Upper lobe of right lung (tissue), 1 donor: ENCODE measurements around the gene NFKB2. TPM values are rescaled to one million over a fixed set of nuclear protein-coding genes. Genes with fewer than 3 reads are reported as not detected.

Experiments
- ATAC-seq: fragments of 200-7000 bp; cut with Tn5 transposase; one replicate; pipeline ENCODE4 v1.9.1; 2020; ENCODE audit warnings: mild to moderate bottlenecking, moderate library complexity
- DNase-seq: peaks from one replicate; pipeline ENCODE4 v3.0.0-alpha.2; 2020
- H3K27ac ChIP-seq: fragments of 200-600 bp; one replicate; pipeline ENCODE4 v1.8.0; 2022
- H3K27me3 ChIP-seq: fragments of 200-600 bp; one replicate; pipeline ENCODE4 v1.8.0; 2022; ENCODE audit warnings: mild to moderate bottlenecking
- H3K36me3 ChIP-seq: fragments of 200-600 bp; one replicate; pipeline ENCODE4 v1.8.0; 2022
- H3K4me1 ChIP-seq: fragments of 200-600 bp; one replicate; pipeline ENCODE4 v1.8.0; 2022
- H3K4me3 ChIP-seq: fragments of 200-600 bp; one replicate; pipeline ENCODE4 v1.8.0; 2022; ENCODE audit warnings: mild to moderate bottlenecking
- H3K9me3 ChIP-seq: fragments of 200-600 bp; one replicate; pipeline ENCODE4 v1.8.0; 2022
- intact Hi-C: fragments of 100-400 bp; cut with DNase I; formaldehyde crosslinking; loops from one replicate; pipeline ENCODE4 v1.11.0; 2022
- total RNA-seq: library from RNA; stranded (reverse); fragmentation: NEBNext Ultra II Directional; extraction: Animal tissue kit (Norgen Biotek cat#: 25700); gene quantifications from one replicate; pipeline ENCODE4 v1.2.1, GENCODE V29; 2021
- TF ChIP-seq, protein P1 (sequence below): fragments of 200-600 bp; IDR thresholded peaks from one replicate; pipeline ENCODE4 v1.8.0; 2022; ENCODE audit warnings: antibody characterized with exemption
- donor health status: DM: no; HTN: yes; CAD: no; lungs with severe emphysema.

The NFKB2 gene
- total RNA-seq, 1 donor from 2014 or later = 36.8 TPM

DNA sequence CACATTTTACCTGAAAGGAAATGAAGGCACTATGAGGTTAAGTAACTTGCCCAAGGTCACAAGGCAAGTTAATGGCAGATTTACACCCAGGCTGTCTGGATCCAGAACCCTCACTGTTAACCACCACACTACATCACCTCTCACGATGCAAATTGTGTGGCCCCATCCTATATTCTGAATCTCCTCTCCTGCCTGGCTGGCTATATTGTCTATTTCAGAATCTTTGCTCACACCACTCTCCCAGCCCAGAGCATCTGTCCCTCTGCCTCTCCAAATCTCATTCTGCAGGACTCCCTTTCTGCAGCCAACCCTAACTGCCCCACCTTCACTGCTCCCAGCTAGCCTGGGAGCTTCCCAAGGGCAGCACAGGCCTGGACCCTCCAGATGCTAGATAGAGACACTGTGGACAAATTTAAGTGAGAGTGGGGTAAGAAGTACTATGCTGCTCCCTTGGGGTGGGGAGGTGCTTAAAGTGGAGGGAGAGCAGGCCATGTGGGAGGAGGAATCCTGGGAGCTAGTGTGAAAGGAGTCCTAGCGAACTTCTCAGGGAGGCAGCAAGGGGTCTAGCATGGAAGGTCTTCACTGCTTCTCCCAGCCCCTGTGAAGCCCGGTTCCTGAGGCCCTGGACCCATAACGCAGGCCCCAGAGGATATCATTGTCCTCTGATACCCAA, 36.1 kb downstream of the NFKB2 start:
- Histone ChIP-seq H3K27ac (no peak overlapping the region), H3K27me3 (no peaks in the 10 kb centered on the region), H3K9me3 (no peaks in the 10 kb centered on the region), H3K4me3 (peak overlapping the region; percentile 65), H3K36me3 (no peaks in the 10 kb centered on the region), H3K4me1 (peaks cover 26% of the 10 kb centered on the region)
- TF ChIP-seq, protein P1, sequence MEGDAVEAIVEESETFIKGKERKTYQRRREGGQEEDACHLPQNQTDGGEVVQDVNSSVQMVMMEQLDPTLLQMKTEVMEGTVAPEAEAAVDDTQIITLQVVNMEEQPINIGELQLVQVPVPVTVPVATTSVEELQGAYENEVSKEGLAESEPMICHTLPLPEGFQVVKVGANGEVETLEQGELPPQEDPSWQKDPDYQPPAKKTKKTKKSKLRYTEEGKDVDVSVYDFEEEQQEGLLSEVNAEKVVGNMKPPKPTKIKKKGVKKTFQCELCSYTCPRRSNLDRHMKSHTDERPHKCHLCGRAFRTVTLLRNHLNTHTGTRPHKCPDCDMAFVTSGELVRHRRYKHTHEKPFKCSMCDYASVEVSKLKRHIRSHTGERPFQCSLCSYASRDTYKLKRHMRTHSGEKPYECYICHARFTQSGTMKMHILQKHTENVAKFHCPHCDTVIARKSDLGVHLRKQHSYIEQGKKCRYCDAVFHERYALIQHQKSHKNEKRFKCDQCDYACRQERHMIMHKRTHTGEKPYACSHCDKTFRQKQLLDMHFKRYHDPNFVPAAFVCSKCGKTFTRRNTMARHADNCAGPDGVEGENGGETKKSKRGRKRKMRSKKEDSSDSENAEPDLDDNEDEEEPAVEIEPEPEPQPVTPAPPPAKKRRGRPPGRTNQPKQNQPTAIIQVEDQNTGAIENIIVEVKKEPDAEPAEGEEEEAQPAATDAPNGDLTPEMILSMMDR = no peak
- intact Hi-C loops = no loop called here
- ATAC-seq = no peak
- no peak for DNase-seq

DNA sequence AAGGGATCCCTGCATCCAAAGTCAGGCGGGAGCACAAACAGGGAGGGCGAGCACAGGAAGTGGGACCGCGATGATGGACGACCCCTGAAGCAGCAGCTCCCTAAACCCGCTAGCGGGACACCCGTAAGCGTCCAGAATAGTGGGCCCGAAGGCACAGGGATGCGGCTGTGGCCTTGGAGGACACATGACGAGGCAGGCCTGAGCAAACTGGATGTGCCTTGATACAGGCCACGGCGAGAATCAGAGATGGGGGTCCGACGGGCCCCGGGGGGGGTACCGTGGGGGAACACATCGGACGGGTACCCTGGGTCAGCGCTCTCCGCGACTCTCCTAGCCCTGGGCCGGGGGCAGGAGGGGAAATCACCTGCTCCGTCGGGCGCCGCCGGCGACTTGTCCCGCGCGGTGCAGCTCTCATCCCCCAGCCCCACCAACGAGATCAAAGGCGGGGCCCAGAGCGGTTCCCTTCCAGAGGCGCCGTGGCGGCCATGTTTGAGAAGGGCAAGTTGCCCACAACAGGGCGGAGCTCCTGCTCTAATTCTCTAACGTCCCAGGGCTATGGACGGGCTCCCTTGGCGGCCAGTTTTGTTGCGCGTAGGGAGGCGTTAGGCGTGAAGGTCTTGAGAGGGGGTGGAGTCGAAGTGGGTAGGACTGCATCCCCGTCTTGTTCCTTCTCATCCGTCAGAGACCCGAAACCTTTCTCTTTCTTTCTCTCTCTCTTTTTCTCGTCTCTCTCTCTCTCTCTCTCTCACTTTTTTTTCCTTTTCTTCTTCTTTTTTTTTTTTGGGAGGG, 36.9 kb downstream of the NFKB2 start, which contains the start of gene CUEDC2:
Gene CUEDC2, minus strand, starts transcription at position 413 of the 789 bp plus-strand sequence. CDS start 7,386 bp downstream, outside the sequence.
- peak within 1 kb of the TSS; percentile 65 for H3K4me3 ChIP-seq
- TF ChIP-seq, protein P1 = no peak
- intact Hi-C loops = no loop called here
- DNase-seq (peak; percentile 98), ATAC-seq (peak; percentile 95)
- no peaks in the 10 kb centered on the region for H3K27me3 ChIP-seq
- H3K4me1 ChIP-seq = peaks cover 26% of the 10 kb centered on the region
- no peaks in the 10 kb centered on the region for H3K36me3 ChIP-seq
- H3K27ac ChIP-seq = peak within 1 kb of the TSS; percentile 73
- H3K9me3 ChIP-seq = no peaks in the 10 kb centered on the region

DNA sequence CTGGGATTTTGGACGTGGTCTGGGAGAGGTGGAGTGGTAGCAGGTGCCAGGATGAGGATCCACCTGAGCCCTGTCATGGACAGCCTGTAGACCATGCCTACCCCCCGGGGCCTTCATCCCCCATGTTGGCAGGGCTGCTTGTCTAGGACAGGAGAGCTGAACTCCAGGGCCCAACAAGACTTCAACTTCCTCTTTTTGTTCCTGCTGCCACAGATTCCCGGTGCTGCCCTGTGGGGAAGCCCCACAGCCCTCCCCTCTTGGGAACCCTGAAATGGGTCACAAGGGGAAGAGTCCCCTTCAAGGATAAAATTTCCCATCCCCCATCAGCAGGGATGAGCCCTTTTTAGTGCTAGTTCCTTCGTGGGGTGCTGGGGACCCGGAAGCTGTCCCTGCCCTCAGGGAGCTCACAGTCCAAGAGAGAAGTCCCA, 38.1 kb downstream of the NFKB2 start:
- DNase-seq (no peak), ATAC-seq (no peak)
- Histone ChIP-seq H3K36me3 (no peaks in the 10 kb centered on the region), H3K4me1 (peaks cover 26% of the 10 kb centered on the region), H3K4me3 (no peak overlapping the region), H3K27me3 (no peaks in the 10 kb centered on the region), H3K27ac (no peak overlapping the region), H3K9me3 (no peaks in the 10 kb centered on the region)
- intact Hi-C loops = no loop called here
- TF ChIP-seq, protein P1 = no peak

DNA sequence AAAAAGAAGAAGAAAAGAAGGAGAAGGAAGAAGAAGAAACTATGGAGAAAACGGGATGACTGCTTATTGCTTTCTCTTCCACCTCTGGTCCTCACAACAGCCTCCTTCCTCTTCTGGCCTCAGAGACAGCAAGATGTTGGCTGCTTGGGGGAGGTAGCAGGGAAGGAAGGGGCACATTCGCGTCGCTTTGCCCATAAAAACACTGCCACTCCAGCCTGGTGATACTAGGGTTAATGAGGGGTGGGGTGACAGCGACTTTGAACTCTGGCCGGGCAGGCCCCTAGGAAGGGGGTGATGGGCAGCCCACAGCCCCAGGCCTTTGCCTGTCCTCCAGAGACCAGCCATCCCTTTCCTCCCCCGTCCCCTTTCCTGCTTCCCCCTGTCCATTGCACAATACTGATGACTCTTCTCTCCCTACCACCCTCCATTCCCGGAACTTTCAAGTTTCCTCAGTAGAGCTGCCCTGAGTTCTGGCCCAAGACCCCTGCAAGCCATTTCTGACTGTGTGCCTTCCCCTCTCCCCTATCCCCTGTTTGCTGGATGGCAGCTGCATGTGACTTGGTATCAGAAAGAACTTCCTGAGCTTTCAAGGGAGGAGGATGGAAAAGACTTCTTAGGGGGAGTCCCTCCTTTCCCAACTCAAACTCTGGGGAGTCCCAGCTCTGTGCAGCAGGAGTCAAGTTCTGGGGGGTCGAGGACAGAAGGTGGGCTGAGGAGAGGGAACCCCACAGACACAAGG, 39.1 kb downstream of the NFKB2 start:
- DNase-seq (no peak), ATAC-seq (peak; percentile 12)
- H3K9me3 ChIP-seq = no peaks in the 10 kb centered on the region

DNA sequence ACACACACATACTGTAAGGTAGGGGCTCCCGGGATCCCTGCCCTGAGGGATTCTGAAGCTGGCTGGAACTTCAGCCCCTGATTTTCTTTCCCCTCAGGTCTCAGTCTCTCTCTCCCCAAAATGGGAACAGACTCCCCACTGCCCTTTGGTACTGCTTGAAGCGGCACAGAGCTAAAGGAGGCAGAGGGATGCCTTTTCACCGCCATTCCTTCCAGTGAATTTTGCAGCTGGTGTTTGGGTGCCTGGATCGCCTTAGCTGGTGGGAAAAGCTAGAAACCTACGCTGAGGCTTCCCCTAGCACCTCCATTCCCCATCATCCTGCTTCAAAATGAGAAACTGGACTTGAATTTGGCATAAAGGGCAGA, 39.6 kb downstream of the NFKB2 start:
- peak overlapping the region; percentile 79 for H3K27ac ChIP-seq
- no peak for DNase-seq
- no peaks in the 10 kb centered on the region for H3K9me3 ChIP-seq
- peak overlapping the region; percentile 52 for H3K4me3 ChIP-seq
- H3K36me3 ChIP-seq = no peaks in the 10 kb centered on the region
- peaks cover 26% of the 10 kb centered on the region for H3K4me1 ChIP-seq
- intact Hi-C loops = no loop called here
- no peak for ATAC-seq
- TF ChIP-seq, protein P1 = no peak
- no peaks in the 10 kb centered on the region for H3K27me3 ChIP-seq

More for the DNA sequence above, 39.1 kb downstream of the NFKB2 start:
- H3K27me3 ChIP-seq = no peaks in the 10 kb centered on the region
- intact Hi-C loops = no loop called here
- no peaks in the 10 kb centered on the region for H3K36me3 ChIP-seq
- H3K4me3 ChIP-seq = no peak overlapping the region
- peak overlapping the region; percentile 79 for H3K27ac ChIP-seq
- TF ChIP-seq, protein P1 = no peak
- H3K4me1 ChIP-seq = peaks cover 26% of the 10 kb centered on the region
